ENCODE results near the gene SNED1. TPM values are rescaled to one million over a fixed set of nuclear protein-coding genes. Genes with fewer than 3 reads are reported as not detected.
A peak's percentile ranks its signal among the peaks of the same experiment; 100 is the strongest.

The SNED1 gene
- total and polyA plus RNA-seq, 4 donors, result 0.65 to 18.1 (median 2.8) TPM

DNA sequence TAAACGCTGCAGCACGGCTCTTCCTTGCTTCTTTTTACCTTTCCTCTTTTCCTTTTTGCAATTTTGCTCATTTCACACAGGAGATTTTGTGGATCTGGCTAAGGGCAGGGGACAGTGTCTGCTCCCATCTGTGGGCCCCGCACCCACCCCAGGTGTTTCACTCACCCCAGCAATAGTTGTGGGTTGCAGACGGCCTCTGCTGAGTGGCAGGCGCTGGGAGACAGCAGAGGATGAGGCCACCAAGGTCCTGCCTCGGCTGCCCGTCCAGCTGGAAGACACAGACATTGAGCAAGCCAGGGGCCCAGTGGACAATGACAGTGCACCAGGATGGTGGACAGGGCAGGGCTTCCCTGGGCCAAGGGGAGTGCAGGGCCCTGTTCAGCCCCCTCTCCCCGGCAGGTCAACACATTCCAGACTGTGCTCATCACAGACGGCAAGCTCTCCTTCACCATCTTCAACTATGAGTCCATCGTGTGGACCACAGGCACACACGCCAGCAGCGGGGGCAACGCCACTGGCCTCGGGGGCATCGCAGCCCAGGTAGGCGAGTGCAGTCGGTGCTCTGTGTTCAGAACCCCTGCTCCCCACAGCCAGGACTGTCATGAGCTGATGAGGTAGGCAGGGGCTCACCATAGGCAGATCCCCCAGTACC, 35.0 kb downstream of the SNED1 start:
- no peak for DNase-seq (ENCODE audit: low spot score)
- Histone ChIP-seq H3K9me3 (ENCODE audit: control insufficient read depth in 4 of 4, low read length in 3 of 4) (no peaks in the 10 kb centered on the region), H3K4me1 (ENCODE audit: control insufficient read depth in 4 of 4, insufficient read depth in 4 of 4, low read length in 3 of 4) (no peaks in the 10 kb centered on the region), H3K4me3 (ENCODE audit: low read depth in 1 of 3, low read length in 3 of 3) (no peak overlapping the region), H3K9ac (ENCODE audit: low read depth in 1 of 2, low read length in 2 of 2) (no peak overlapping the region), H3K27me3 (ENCODE audit: control insufficient read depth in 4 of 4, insufficient read depth in 4 of 4, low read length in 3 of 4) (no peaks in the 10 kb centered on the region), H3K36me3 (ENCODE audit: control insufficient read depth in 4 of 4, insufficient read depth in 3 of 4, low read depth in 1 of 4, low read length in 3 of 4) (peaks cover 3 to 19% (median 6%) of the 10 kb centered on the region in 4 donors), H3K27ac (ENCODE audit: low read depth in 1 of 2, low read length in 2 of 2) (no peak overlapping the region)
- WGBS, result 93% methylated on average over 17 of the region's 17 CpGs
- no peak for TF ChIP-seq RXRA (IDR thresholded peaks at IDR 0.05)
- TF ChIP-seq, protein P1, sequence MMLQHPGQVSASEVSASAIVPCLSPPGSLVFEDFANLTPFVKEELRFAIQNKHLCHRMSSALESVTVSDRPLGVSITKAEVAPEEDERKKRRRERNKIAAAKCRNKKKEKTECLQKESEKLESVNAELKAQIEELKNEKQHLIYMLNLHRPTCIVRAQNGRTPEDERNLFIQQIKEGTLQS (IDR thresholded peaks at IDR 0.05), result no peak
- TF ChIP-seq, protein P2, sequence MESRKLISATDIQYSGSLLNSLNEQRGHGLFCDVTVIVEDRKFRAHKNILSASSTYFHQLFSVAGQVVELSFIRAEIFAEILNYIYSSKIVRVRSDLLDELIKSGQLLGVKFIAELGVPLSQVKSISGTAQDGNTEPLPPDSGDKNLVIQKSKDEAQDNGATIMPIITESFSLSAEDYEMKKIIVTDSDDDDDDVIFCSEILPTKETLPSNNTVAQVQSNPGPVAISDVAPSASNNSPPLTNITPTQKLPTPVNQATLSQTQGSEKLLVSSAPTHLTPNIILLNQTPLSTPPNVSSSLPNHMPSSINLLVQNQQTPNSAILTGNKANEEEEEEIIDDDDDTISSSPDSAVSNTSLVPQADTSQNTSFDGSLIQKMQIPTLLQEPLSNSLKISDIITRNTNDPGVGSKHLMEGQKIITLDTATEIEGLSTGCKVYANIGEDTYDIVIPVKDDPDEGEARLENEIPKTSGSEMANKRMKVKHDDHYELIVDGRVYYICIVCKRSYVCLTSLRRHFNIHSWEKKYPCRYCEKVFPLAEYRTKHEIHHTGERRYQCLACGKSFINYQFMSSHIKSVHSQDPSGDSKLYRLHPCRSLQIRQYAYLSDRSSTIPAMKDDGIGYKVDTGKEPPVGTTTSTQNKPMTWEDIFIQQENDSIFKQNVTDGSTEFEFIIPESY (IDR thresholded peaks at IDR 0.05), result no peak
- no peak for TF ChIP-seq FOXA1 (IDR thresholded peaks at IDR 0.05)
- TF ChIP-seq, protein P3, sequence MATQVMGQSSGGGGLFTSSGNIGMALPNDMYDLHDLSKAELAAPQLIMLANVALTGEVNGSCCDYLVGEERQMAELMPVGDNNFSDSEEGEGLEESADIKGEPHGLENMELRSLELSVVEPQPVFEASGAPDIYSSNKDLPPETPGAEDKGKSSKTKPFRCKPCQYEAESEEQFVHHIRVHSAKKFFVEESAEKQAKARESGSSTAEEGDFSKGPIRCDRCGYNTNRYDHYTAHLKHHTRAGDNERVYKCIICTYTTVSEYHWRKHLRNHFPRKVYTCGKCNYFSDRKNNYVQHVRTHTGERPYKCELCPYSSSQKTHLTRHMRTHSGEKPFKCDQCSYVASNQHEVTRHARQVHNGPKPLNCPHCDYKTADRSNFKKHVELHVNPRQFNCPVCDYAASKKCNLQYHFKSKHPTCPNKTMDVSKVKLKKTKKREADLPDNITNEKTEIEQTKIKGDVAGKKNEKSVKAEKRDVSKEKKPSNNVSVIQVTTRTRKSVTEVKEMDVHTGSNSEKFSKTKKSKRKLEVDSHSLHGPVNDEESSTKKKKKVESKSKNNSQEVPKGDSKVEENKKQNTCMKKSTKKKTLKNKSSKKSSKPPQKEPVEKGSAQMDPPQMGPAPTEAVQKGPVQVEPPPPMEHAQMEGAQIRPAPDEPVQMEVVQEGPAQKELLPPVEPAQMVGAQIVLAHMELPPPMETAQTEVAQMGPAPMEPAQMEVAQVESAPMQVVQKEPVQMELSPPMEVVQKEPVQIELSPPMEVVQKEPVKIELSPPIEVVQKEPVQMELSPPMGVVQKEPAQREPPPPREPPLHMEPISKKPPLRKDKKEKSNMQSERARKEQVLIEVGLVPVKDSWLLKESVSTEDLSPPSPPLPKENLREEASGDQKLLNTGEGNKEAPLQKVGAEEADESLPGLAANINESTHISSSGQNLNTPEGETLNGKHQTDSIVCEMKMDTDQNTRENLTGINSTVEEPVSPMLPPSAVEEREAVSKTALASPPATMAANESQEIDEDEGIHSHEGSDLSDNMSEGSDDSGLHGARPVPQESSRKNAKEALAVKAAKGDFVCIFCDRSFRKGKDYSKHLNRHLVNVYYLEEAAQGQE (IDR thresholded peaks at IDR 0.05), result no peak
- no peak for TF ChIP-seq HNF4A (conservative IDR thresholded peaks at IDR 0.05)
- no peak for TF ChIP-seq YY1 (IDR thresholded peaks at IDR 0.05)
- TF ChIP-seq HNF4G (IDR thresholded peaks at IDR 0.05), result no peak
- no peak for TF ChIP-seq JUND (IDR thresholded peaks at IDR 0.05)

DNA sequence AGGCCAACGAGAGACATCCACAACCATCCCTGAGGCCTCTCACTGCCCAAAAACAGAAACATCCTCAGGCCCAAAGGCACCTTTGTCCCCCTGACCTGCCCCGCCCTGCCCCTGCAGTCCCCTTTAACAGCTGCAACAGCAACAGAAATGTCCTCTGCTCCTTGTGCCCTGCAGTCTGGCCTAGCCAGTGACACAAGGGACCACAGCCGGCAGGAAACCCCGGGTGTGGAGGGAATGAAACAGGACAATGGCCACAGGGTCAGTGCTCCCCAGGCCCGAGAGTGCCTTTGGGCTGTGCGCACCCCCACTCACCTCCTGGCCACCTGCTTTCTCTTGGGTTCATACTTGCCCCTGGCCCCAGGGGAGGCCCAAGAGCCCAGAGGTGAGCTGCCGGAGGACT, 35.6 kb downstream of the SNED1 start:
- no peaks in the 10 kb centered on the region for H3K4me1 ChIP-seq (ENCODE audit: control insufficient read depth in 4 of 4, insufficient read depth in 4 of 4, low read length in 3 of 4)
- H3K4me3 ChIP-seq (ENCODE audit: low read depth in 1 of 3, low read length in 3 of 3), result no peak overlapping the region
- 73% methylated on average over 7 of the region's 7 CpGs for WGBS
- no peak overlapping the region for H3K27ac ChIP-seq (ENCODE audit: low read depth in 1 of 2, low read length in 2 of 2)
- H3K36me3 ChIP-seq (ENCODE audit: control insufficient read depth in 4 of 4, insufficient read depth in 3 of 4, low read depth in 1 of 4, low read length in 3 of 4), result peaks cover 3 to 24% (median 6%) of the 10 kb centered on the region in 4 donors
- no peak overlapping the region for H3K9ac ChIP-seq (ENCODE audit: low read depth in 1 of 2, low read length in 2 of 2)
- no peak for TF ChIP-seq HNF4G (IDR thresholded peaks at IDR 0.05)
- no peak for TF ChIP-seq TAF1 (conservative IDR thresholded peaks at IDR 0.05)
- peak in 1 of 2 donors; percentile 31 for TF ChIP-seq RXRA (IDR thresholded peaks at IDR 0.05)
- no peak for TF ChIP-seq NR2F2 (IDR thresholded peaks at IDR 0.05)
- no peak for TF ChIP-seq FOXA1 (IDR thresholded peaks at IDR 0.05)
- DNase-seq (ENCODE audit: low spot score), result no peak
- H3K27me3 ChIP-seq (ENCODE audit: control insufficient read depth in 4 of 4, insufficient read depth in 4 of 4, low read length in 3 of 4), result no peaks in the 10 kb centered on the region
- no peaks in the 10 kb centered on the region for H3K9me3 ChIP-seq (ENCODE audit: control insufficient read depth in 4 of 4, low read length in 3 of 4)
